Transverse colon (tissue), 4 donors: ENCODE data around the gene MARVELD3.

Experiments used
- CTCF ChIP-seq, 5 experiments: fragments of 200-600 bp in 3 of 5; fragments of 450-650 bp in 2 of 5; sonication (generic) in 3 of 5; IDR thresholded peaks; 1 replicate in 2 of 5; 2 replicates in 3 of 5; pipeline ENCODE4 v1.5.1; 2016 to 2017; ENCODE audit warnings: antibody characterized with exemption in 5 of 5, inconsistent platforms in 3 of 5, mild to moderate bottlenecking in 2 of 5, moderate library complexity in 1 of 5
- POLR2A ChIP-seq: fragments of 450-650 bp; IDR thresholded peaks from one replicate; pipeline ENCODE4 v1.6.1; 2016; ENCODE audit warnings: antibody characterized with exemption, mild to moderate bottlenecking, moderate library complexity
- POLR2AphosphoS5 ChIP-seq, 3 donors: sonication (generic); formaldehyde crosslinking; IDR thresholded peaks; one replicate each; pipeline ENCODE4 v1.6.1; 2016; ENCODE audit warnings: antibody characterized with exemption in 3 of 3

- TF ChIP-seq CTCF (IDR thresholded peaks at IDR 0.05) (no peak), POLR2AphosphoS5 (IDR thresholded peaks at IDR 0.05) (peak in 2 of 3 donors; percentile 18 to 29), POLR2A (no peak)
Observed at GRCh38 chr16:71627731-71628181, 1.8 kb downstream of the MARVELD3 start.
